HEK293 (cell line): Measurements from ENCODE around the gene SIGLEC12.

Experiments used
- CTCF ChIA-PET: fragments of 350-600 bp; formaldehyde crosslinking; extraction: SDS; loops from one replicate; lab custom pipeline; 2021; ENCODE audit warnings: antibody characterized with exemption; lab: Yijun Ruan, JAX
- POLR2A ChIA-PET: fragments of 300-600 bp; formaldehyde crosslinking; extraction: SDS; loops from one replicate; lab custom pipeline; 2020; ENCODE audit warnings: antibody characterized with exemption, inconsistent platforms; lab: Yijun Ruan, JAX
- H3K27ac ChIP-seq: fragments of 200-500 bp; sonication (Bioruptor generic); 2 replicates; pipeline ENCODE4 v1.5.1; 2014; ENCODE audit warnings: low read depth, low read length, control low read depth, inconsistent platforms; ENCODE audit errors: extremely low read depth
- H3K36me3 ChIP-seq, 2 experiments: fragments of 200-500 bp in 1 of 2; sonication (Bioruptor generic) in 1 of 2; 1 replicate in 1 of 2; 2 replicates in 1 of 2; pipeline ENCODE4 v1.5.1; 2014 to 2017; ENCODE audit warnings: inconsistent platforms in 2 of 2, low read length in 2 of 2; ENCODE audit not compliant: control insufficient read depth in 2 of 2, insufficient read depth in 1 of 2
- H3K4me1 ChIP-seq: fragments of 200-500 bp; sonication (Bioruptor generic); 2 replicates; pipeline ENCODE4 v1.5.1; 2014; ENCODE audit warnings: mild to moderate bottlenecking, low read length, inconsistent platforms; ENCODE audit not compliant: control insufficient read depth, insufficient read depth
- H3K4me3 ChIP-seq: 2 replicates; pipeline ENCODE4 v1.5.1; 2011; ENCODE audit warnings: low read depth, mild to moderate bottlenecking, control low read depth, low read length, moderate library complexity
- H3K9me3 ChIP-seq: fragments of 200-500 bp; sonication (Bioruptor generic); 2 replicates; pipeline ENCODE4 v1.5.1; 2014; ENCODE audit warnings: low read depth, low read length, inconsistent platforms; ENCODE audit not compliant: control insufficient read depth, insufficient read depth
- MZF1 ChIP-seq: fragments of 450-650 bp; formaldehyde crosslinking; IDR thresholded peaks from 2 replicates; pipeline ENCODE4 v1.5.1; 2017; ENCODE audit warnings: missing biosample characterization, missing genetic modification characterization, borderline replicate concordance
- PRDM6 ChIP-seq: fragments of 450-650 bp; formaldehyde crosslinking; IDR thresholded peaks from 2 replicates; pipeline ENCODE4 v1.5.1; 2017; ENCODE audit warnings: missing biosample characterization, missing genetic modification characterization
- ZBTB17 ChIP-seq: fragments of 450-650 bp; formaldehyde crosslinking; IDR thresholded peaks from 2 replicates; pipeline ENCODE4 v1.5.1; 2016; ENCODE audit warnings: missing biosample characterization, missing genetic modification characterization
- ZBTB7A ChIP-seq: fragments of 450-650 bp; formaldehyde crosslinking; IDR thresholded peaks from 2 replicates; pipeline ENCODE4 v1.5.1; 2016; ENCODE audit warnings: low read depth, missing biosample characterization, missing genetic modification characterization
- ZIC2 ChIP-seq: fragments of 450-650 bp; formaldehyde crosslinking; IDR thresholded peaks from 2 replicates; pipeline ENCODE4 v1.5.1; 2016; ENCODE audit warnings: missing biosample characterization, missing genetic modification characterization
- ZNF214 ChIP-seq: fragments of 450-650 bp; formaldehyde crosslinking; IDR thresholded peaks from 2 replicates; pipeline ENCODE4 v1.5.1; 2017; ENCODE audit warnings: missing biosample characterization, mild to moderate bottlenecking, missing genetic modification characterization, borderline replicate concordance
- ZNF221 ChIP-seq: fragments of 450-650 bp; formaldehyde crosslinking; IDR thresholded peaks from 2 replicates; pipeline ENCODE4 v1.5.1; 2017; ENCODE audit warnings: missing biosample characterization, missing genetic modification characterization, borderline replicate concordance
- ZNF366 ChIP-seq: fragments of 450-650 bp; formaldehyde crosslinking; conservative IDR thresholded peaks from 2 replicates; pipeline ENCODE4 v1.5.1; 2016; ENCODE audit warnings: missing biosample characterization, missing genetic modification characterization
- ZNF510 ChIP-seq: fragments of 450-650 bp; formaldehyde crosslinking; IDR thresholded peaks from 2 replicates; pipeline ENCODE4 v1.5.1; 2018; ENCODE audit warnings: mild to moderate bottlenecking, missing genetic modification characterization, missing biosample characterization; ENCODE audit not compliant: insufficient replicate concordance
- ZNF518A ChIP-seq: fragments of 450-650 bp; formaldehyde crosslinking; conservative IDR thresholded peaks from 2 replicates; pipeline ENCODE4 v1.5.1; 2016; ENCODE audit warnings: low read depth, missing biosample characterization, missing genetic modification characterization
- ZNF580 ChIP-seq: fragments of 450-650 bp; formaldehyde crosslinking; IDR thresholded peaks from 2 replicates; pipeline ENCODE4 v1.5.1; 2016; ENCODE audit warnings: missing biosample characterization, missing genetic modification characterization
- ZNF654 ChIP-seq: fragments of 450-650 bp; formaldehyde crosslinking; IDR thresholded peaks from 2 replicates; pipeline ENCODE4 v1.5.1; 2016; ENCODE audit warnings: low read depth, missing biosample characterization, missing genetic modification characterization
- ZNF670 ChIP-seq: fragments of 450-650 bp; formaldehyde crosslinking; IDR thresholded peaks from 2 replicates; pipeline ENCODE4 v1.5.1; 2016; ENCODE audit warnings: missing biosample characterization, missing genetic modification characterization, low read depth
- ZNF791 ChIP-seq: fragments of 450-650 bp; formaldehyde crosslinking; IDR thresholded peaks from 2 replicates; pipeline ENCODE4 v1.5.1; 2016; ENCODE audit warnings: missing biosample characterization, missing genetic modification characterization
- ZNF830 ChIP-seq: fragments of 450-650 bp; IDR thresholded peaks from 2 replicates; pipeline ENCODE4 v1.5.0; 2018; ENCODE audit warnings: missing biosample characterization, missing genetic modification characterization, low read depth, mild to moderate bottlenecking, moderate library complexity
- ZSCAN18 ChIP-seq: fragments of 450-650 bp; formaldehyde crosslinking; IDR thresholded peaks from 2 replicates; pipeline ENCODE4 v1.5.1; 2016; ENCODE audit warnings: missing biosample characterization, missing genetic modification characterization

SIGLEC12 gene

GRCh38 chr19:51541458-51542357, 40.1 kb upstream of the SIGLEC12 start:
- ChIA-PET CTCF (interaction anchor here (0.7 to 1.1 kb wide), 2 partner anchors 30 to 143 kb away, joined by 3 to 4 read pairs; no protein-coding TSS in a partner anchor), POLR2A (no interaction called here)
- H3K9me3 ChIP-seq: no peaks in the 10 kb centered on the region
- no peak for TF ChIP-seq ZNF670
- TF ChIP-seq ZBTB17 (tag by site-specific recombination): no peak
- TF ChIP-seq ZBTB7A: no peak
- TF ChIP-seq ZIC2 (tag by site-specific recombination): no peak
- no peak for TF ChIP-seq ZNF366 (tag by site-specific recombination)
- no peaks in the 10 kb centered on the region for H3K4me1 ChIP-seq
- no peak overlapping the region for H3K4me3 ChIP-seq
- H3K27ac ChIP-seq: no peak overlapping the region
- no peaks in the 10 kb centered on the region for H3K36me3 ChIP-seq

DNA sequence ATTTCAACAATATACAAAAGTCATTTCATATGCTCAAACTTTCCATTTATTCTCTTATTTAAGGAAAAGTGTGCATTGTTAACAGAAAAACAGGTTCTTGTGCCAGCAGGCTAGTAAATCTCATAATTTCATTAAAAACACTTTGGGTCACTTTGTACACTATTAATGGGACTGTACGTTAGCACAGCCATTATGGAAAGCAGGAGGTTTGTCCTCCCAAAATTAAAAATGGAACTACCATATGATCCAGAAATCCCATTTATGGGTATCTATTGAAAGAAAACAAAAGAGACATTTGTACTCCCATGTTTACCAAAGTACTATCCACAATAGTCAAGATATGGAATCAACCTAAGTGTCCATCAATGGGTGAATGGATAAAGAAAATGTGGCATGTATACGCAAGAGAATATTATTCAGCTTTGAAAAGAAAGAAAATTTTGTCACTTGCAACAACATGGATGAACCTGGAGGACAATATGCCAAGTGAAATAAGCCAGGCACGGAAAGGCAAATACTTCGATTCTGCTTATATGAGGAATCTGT, 38.3 kb upstream of the SIGLEC12 start:
- ChIA-PET CTCF (interaction anchor here (1.0 to 1.7 kb wide), 3 partner anchors 68 to 121 kb away, joined by 3 to 4 read pairs (median 4); no protein-coding TSS in a partner anchor), POLR2A (no interaction called here)
- TF ChIP-seq ZNF830 (tag by site-specific recombination) (no peak), ZNF580 (tag by site-specific recombination) (no peak), ZBTB17 (tag by site-specific recombination) (no peak), ZSCAN18 (tag by site-specific recombination) (no peak), ZNF654 (tag by site-specific recombination) (no peak), MZF1 (tag by site-specific recombination) (no peak), ZNF791 (tag by site-specific recombination) (no peak), PRDM6 (tag by site-specific recombination) (no peak), ZNF221 (no peak), ZNF510 (tag by site-specific recombination) (no peak), ZNF214 (tag by site-specific recombination) (no peak), ZNF518A (tag by site-specific recombination) (no peak)
- Histone ChIP-seq H3K4me3 (no peak overlapping the region), H3K9me3 (no peaks in the 10 kb centered on the region), H3K36me3 (no peaks in the 10 kb centered on the region), H3K27ac (no peak overlapping the region), H3K4me1 (no peaks in the 10 kb centered on the region)
